ENCODE results near the gene NME9. TPM values are rescaled to one million over a fixed set of nuclear protein-coding genes. Genes with fewer than 3 reads are reported as not detected.

NME9 gene
- total RNA-seq, 1 experiment from 2014 or later: 0.40 TPM

DNA sequence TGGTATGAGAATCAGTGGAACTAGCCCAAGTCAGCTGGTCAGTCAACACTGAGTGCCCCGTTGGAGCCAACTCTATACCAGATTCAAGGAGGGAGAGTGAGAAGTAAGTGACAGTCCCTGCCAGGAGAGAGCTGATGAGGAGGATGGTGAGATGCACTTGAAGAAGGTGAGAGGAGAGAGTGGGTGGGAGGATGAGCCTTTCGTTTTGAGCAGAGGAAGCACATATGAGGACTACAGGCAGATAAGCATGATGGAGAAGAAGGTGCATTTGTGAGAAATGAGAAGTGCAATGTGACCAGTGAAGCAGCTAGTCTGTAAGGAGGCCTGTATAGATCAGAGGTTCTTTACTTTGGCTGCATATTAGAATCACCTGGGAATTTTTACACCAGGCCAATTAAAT lies 40.4 kb downstream of the NME9 start:
- no peak overlapping the region for H3K27ac ChIP-seq (ENCODE audit: low read length)
- H3K9me3 ChIP-seq (ENCODE audit: low read length): no peaks in the 10 kb centered on the region
- no peaks in the 10 kb centered on the region for H4K20me1 ChIP-seq (ENCODE audit: low read length)
- H3K36me3 ChIP-seq (ENCODE audit: low read depth, low read length): no peaks in the 10 kb centered on the region; the same call in 1 of the 2 replicates
- H3K4me2 ChIP-seq (ENCODE audit: low read length): no peak overlapping the region
- ChIA-PET POLR2A (ENCODE audit: unreplicated experiment) (no interaction called here), CTCF (no interaction called here)
- H3K4me3 ChIP-seq (ENCODE audit: low read length): no peak overlapping the region
- TF ChIP-seq, protein P1, sequence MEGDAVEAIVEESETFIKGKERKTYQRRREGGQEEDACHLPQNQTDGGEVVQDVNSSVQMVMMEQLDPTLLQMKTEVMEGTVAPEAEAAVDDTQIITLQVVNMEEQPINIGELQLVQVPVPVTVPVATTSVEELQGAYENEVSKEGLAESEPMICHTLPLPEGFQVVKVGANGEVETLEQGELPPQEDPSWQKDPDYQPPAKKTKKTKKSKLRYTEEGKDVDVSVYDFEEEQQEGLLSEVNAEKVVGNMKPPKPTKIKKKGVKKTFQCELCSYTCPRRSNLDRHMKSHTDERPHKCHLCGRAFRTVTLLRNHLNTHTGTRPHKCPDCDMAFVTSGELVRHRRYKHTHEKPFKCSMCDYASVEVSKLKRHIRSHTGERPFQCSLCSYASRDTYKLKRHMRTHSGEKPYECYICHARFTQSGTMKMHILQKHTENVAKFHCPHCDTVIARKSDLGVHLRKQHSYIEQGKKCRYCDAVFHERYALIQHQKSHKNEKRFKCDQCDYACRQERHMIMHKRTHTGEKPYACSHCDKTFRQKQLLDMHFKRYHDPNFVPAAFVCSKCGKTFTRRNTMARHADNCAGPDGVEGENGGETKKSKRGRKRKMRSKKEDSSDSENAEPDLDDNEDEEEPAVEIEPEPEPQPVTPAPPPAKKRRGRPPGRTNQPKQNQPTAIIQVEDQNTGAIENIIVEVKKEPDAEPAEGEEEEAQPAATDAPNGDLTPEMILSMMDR (conservative IDR thresholded peaks at IDR 0.05; ENCODE audit: low read depth, low read length): no peak
- TF ChIP-seq EZH2 (IDR thresholded peaks at IDR 0.05; ENCODE audit: low read length, unreplicated experiment) (no peak), EZH2phosphoT487 (IDR thresholded peaks at IDR 0.05; ENCODE audit: borderline replicate concordance, low read length) (no peak)
- H3F3A ChIP-seq (ENCODE audit: low read length, unreplicated experiment): no peaks in the 10 kb centered on the region
- H3K27me3 ChIP-seq (ENCODE audit: low read length): no peaks in the 10 kb centered on the region
- no peak for ATAC-seq
- H3K79me2 ChIP-seq (ENCODE audit: low read length): no peaks in the 10 kb centered on the region
- no peak overlapping the region for H3K9ac ChIP-seq (ENCODE audit: low read length)
- no TSS peak for BruUV-seq (replicated peaks)
- DNase-seq: no peak
- no peaks in the 10 kb centered on the region for H3K9me2 ChIP-seq (replicated peaks; ENCODE audit: low read length)
- no peaks in the 10 kb centered on the region for H3K4me1 ChIP-seq (ENCODE audit: insufficient read depth, low read length)
- no peak overlapping the region for H2AFZ ChIP-seq (ENCODE audit: low read length)
- intact Hi-C loops (cut with micrococcal nuclease): no loop called here

DNA sequence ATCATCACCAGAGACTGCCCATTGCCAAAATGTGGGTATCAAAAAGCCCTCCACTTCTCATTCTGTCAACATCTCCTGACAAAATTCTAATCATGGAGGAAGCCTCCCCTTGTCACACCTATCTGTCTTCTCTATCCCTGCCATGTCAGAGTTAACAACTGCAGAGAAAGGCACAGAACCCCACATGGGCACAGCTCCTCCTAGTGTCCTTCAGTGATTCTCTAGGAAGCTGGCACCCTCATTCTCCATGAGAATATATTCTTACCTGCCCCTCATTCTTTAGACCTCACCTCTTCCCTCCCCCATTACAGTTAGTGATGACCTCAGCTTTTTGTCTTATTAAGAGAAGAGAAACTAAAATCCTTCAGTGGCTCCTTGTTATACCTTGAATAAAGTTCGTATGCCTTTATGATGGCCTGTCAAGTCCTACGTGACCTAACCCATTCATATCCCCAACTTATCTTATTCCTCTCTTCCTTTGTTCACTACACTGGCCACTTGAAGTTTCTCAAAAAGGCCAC lies 44.6 kb downstream of the NME9 start:
- Histone ChIP-seq H3K79me2 (ENCODE audit: low read length) (no peaks in the 10 kb centered on the region), H3F3A (ENCODE audit: low read length, unreplicated experiment) (no peaks in the 10 kb centered on the region), H3K36me3 (ENCODE audit: low read depth, low read length) (no peaks in the 10 kb centered on the region; the same call in 1 of the 2 replicates), H3K27me3 (ENCODE audit: low read length) (no peaks in the 10 kb centered on the region), H3K27ac (ENCODE audit: low read length) (no peak overlapping the region), H2AFZ (ENCODE audit: low read length) (no peak overlapping the region), H3K9ac (ENCODE audit: low read length) (no peak overlapping the region), H3K4me1 (ENCODE audit: insufficient read depth, low read length) (no peaks in the 10 kb centered on the region), H3K4me2 (ENCODE audit: low read length) (no peak overlapping the region), H4K20me1 (ENCODE audit: low read length) (no peaks in the 10 kb centered on the region), H3K9me3 (ENCODE audit: low read length) (no peaks in the 10 kb centered on the region), H3K9me2 (replicated peaks; ENCODE audit: low read length) (no peaks in the 10 kb centered on the region), H3K4me3 (ENCODE audit: low read length) (no peak overlapping the region)
- ChIA-PET POLR2A (ENCODE audit: unreplicated experiment) (interaction anchor here (0.6 kb wide), 1 partner anchor 110 kb away, joined by 3 read pairs; the partner anchor contains the start of gene DBR1), CTCF (interaction anchor here (0.6 kb wide), 1 partner anchor 105 kb away, joined by 4 read pairs; no protein-coding TSS in a partner anchor)
- ATAC-seq (peak; percentile 54), DNase-seq (peak; percentile 2)
- TF ChIP-seq EZH2 (IDR thresholded peaks at IDR 0.05; ENCODE audit: low read length, unreplicated experiment): no peak
- no peak for TF ChIP-seq EZH2phosphoT487 (IDR thresholded peaks at IDR 0.05; ENCODE audit: borderline replicate concordance, low read length)
- TF ChIP-seq, protein P1 (conservative IDR thresholded peaks at IDR 0.05; ENCODE audit: low read depth, low read length): peak; percentile 42
- intact Hi-C loops (cut with micrococcal nuclease): loop anchor here (1.0 kb wide), 1 partner anchor 105 kb away; no protein-coding TSS in a partner anchor
- BruUV-seq (replicated peaks): no TSS peak

DNA sequence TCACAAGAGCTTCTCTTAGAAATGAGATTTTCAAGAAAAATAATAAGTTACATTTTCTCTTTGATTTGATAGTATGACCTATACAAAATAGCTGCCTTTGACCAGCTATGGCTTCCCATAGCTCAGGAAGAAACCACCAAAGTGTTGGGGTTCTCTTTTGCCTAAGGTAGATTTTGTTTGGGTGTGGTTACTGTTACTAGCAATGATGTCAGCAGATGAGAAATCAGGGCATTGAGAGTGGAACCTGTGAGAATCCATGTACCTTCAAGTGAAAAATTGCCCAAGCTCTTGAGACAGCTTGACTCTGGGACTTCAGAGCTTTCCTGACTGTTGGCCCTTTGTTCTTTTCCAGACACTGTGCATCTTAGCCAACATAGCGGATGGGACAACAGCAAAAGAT lies 45.6 kb downstream of the NME9 start:
- no peak for ATAC-seq
- Histone ChIP-seq H3K4me1 (ENCODE audit: insufficient read depth, low read length) (no peaks in the 10 kb centered on the region), H3K9me3 (ENCODE audit: low read length) (no peaks in the 10 kb centered on the region), H3F3A (ENCODE audit: low read length, unreplicated experiment) (no peaks in the 10 kb centered on the region), H3K79me2 (ENCODE audit: low read length) (no peaks in the 10 kb centered on the region), H3K36me3 (ENCODE audit: low read depth, low read length) (no peaks in the 10 kb centered on the region; the same call in 1 of the 2 replicates), H3K9ac (ENCODE audit: low read length) (no peak overlapping the region), H4K20me1 (ENCODE audit: low read length) (no peaks in the 10 kb centered on the region), H3K9me2 (replicated peaks; ENCODE audit: low read length) (no peaks in the 10 kb centered on the region), H3K4me3 (ENCODE audit: low read length) (no peak overlapping the region), H2AFZ (ENCODE audit: low read length) (no peak overlapping the region), H3K4me2 (ENCODE audit: low read length) (no peak overlapping the region), H3K27me3 (ENCODE audit: low read length) (no peaks in the 10 kb centered on the region), H3K27ac (ENCODE audit: low read length) (no peak overlapping the region)
- ChIA-PET POLR2A (ENCODE audit: unreplicated experiment) (no interaction called here), CTCF (no interaction called here)
- no peak for DNase-seq
- intact Hi-C loops (cut with micrococcal nuclease): no loop called here
- TF ChIP-seq, protein P1 (conservative IDR thresholded peaks at IDR 0.05; ENCODE audit: low read depth, low read length): no peak
- TF ChIP-seq EZH2phosphoT487 (IDR thresholded peaks at IDR 0.05; ENCODE audit: borderline replicate concordance, low read length) (no peak), EZH2 (IDR thresholded peaks at IDR 0.05; ENCODE audit: low read length, unreplicated experiment) (no peak)
- no TSS peak for BruUV-seq (replicated peaks)

Measured in PC-3 (cell line).